NK-92 treated with Interleukin-12 subunit alpha and Interleukin-12 subunit beta, amount 100 ng/mL, for 24 hours (cell line): ENCODE data around the gene SLC1A4.

Experiments used
- DNase-seq: peaks from one replicate; lab custom pipeline; 2025; lab: John Stamatoyannopoulos, UW

The SLC1A4 gene

DNA sequence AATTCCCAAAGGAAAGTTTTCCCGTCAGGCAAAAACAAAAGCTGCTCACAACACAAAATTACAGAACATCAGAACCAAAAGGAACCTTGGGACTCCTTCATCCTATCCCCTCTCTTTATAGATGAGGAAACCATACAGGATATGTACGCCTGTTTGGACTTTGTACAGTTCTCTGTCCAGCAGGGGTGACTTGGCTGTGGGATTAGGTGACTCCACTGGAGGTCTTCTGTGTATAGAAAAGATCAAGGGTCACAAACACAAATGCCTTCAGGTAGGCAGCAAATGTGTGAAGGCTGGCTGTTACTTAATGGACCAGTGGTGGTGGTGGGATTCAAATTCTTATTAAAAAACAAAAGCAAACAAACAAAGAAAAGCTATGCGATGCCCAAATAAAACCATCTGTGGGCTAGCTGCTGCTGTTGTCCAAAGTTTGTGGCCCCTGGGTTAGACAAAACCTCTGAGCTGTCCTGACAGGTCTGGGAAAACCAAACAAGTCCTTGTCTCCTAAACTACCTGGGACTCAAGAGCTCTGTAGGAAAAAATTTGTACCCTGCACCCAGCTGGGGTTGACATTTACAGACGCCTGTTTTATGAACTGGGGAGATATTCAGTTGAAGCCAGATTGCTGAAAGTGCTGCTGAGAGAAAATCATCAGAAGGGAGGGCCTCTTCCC, 65.7 kb downstream of the SLC1A4 start:
- no peak for DNase-seq

GRCh38 chr2:65055422-65056214, 66.4 kb downstream of the SLC1A4 start:
- peak; percentile 36 for DNase-seq

DNA sequence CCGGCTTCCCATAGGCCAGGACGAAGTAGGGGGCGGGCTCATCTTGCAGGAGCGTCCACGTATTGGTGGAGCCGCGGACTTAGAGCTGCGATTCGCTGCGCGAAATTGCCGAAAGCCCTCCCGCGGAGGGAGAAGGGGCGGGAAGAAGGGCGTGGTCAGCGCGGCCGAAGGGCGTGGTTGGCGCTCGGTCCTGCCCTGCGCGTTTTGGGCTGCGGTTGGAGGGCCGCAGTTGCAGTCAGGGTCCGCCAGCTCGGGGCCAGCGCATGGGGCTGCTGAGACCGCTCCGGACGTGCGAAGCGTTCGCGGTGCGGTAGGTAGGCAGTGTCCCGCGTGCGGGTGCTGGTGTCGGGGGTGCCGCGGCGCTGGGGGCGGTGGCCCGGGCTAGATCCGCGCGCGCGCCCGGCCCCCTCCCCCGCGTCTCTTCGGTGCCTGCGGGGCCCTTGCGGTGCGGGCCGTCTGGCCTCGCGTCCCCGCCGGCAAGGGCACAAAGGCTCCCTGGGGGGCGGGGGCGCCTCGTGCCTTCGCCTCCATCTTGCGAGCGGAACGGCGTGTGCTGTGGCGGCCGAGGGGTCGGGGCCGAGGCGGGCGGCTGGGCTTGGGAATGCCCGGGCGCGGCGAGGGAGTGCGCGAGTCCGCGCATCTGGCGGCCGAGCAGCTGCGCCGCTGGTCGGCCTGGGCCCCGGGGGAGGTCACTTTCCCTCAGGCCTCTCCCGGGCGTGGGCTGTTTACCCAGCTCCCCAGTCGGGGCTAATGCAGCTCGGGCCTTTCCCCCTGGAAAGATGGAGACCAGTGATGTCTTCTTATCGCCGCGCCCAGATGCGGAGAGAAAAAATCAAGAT, 67.2 kb downstream of the SLC1A4 start, which contains the start of gene CEP68:
TSS of gene CEP68 (plus strand) at position 202 of the 839 bp plus-strand sequence. CDS start 13,029 bp downstream, outside the sequence.
- peak; percentile 90 for DNase-seq

DNA sequence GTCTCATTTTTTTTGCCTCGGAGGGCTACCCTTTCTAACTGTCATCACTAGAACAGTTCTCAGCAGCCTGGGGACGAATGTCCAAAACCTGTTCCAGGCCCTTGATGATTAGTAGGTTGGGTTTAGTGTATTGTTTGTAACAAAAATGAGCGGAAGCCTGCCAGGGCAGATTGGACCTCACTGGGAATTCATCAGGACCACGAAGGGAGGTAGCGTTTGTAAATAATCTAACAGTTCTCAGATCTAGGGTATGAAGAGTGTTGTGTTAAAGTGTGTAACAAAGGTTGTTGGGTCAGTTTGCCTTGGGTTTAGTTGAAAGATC, 67.8 kb downstream of the SLC1A4 start:
- no peak for DNase-seq

DNA sequence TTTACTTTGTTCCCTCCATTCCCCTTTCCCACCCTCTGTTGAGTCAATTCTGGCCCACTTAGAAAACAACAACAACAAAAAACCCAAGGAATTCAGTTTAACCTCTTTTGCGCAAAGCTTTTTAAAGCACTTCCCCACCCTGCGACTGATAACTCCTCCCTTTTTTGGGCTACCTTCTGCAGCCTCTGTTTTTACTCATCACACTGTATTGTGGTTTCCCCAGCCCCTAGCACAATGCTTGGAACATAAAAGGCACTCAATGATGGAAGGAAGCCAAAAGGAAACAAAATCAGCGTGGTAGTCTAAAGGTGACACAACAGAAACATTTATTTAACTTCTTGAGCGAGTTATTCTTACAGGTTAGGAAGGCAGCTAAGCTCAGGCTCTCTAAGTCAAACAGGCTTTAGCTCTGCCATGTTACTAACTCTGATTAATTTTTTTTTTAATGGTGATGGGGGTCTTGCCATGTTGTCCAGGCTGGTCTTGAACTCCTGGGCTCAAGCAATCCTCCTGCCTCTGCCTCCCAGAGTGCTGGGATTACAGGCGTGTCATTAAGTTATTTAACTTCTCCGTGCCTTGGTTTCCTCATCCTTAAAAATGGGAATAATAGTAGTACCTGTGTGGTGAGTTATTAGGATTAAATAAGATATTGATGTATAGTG, 68.3 kb downstream of the SLC1A4 start:
- no peak for DNase-seq

DNA sequence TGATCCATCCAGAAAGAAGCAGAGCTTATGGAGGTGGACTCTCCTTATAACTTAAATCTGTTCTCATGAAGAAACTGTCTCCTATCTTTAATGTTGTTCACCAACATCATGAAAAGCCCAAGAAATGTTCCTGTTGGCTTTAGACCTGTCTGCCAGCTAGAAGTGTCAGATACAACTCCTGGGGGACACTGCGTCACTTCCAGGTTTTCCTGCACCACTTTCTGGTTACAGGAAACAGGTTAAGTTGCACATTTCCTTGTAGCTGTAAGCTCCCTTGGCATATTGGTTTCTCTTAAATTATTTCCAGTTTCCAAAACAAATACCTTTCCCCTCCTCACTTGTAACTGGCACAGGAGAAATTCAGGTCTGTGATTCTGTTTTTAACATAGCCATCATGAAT, 69.9 kb downstream of the SLC1A4 start:
- no peak for DNase-seq

GRCh38 chr2:65061146-65061909, 72.1 kb downstream of the SLC1A4 start:
- DNase-seq = no peak

- DNase-seq = no peak
These were observed 72.7 kb downstream of the SLC1A4 start for GRCh38 chr2:65061910-65062339.

DNA sequence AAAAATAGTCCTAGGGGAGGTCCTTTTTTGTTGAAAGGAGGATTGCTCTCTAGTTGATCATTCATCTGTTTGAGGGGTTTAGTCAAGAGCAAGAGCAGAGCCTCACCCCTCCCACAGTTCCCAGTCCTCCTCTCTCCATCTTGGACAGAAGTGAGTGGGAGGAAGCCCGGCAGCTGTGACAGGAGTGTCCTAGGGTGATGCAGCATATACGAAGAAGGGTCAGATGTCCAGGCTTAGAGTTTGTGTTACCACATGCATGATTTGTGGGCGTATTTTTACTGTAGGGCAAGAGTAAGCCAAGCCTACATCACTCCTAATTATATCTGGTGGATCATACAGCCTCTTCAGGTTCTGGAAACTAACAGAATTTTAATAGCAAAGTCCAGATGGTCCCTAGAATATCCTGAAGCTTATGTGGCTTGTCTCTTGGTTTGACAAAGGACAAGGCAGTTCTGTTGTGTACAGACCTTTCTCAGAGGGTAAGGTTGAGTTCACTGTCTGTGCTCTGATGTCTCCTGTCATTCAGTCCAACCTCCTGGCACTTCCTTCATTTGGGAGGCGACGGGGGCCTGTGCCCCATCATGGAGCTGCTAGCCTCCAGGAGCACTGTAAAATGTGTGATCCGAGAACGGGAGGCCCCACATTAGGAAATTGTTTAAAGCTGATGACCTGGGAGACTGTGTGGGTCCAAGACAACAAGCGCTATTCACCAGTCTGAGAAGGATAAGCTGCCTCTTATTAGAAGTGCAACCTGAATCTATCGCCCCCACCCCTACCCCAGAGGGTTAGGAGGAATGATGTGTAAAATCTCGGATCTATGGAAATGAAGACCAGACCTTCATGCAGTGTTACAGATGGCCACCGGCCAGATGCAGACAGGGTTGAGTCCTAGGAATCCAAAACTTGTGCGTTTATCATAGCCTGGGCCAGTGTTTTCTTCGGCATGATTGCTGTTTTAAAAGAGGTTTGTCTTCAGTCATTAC, 73.9 kb downstream of the SLC1A4 start:
- DNase-seq = no peak

- no peak for DNase-seq
These were observed 75.7 kb downstream of the SLC1A4 start for GRCh38 chr2:65064728-65065552.

DNA sequence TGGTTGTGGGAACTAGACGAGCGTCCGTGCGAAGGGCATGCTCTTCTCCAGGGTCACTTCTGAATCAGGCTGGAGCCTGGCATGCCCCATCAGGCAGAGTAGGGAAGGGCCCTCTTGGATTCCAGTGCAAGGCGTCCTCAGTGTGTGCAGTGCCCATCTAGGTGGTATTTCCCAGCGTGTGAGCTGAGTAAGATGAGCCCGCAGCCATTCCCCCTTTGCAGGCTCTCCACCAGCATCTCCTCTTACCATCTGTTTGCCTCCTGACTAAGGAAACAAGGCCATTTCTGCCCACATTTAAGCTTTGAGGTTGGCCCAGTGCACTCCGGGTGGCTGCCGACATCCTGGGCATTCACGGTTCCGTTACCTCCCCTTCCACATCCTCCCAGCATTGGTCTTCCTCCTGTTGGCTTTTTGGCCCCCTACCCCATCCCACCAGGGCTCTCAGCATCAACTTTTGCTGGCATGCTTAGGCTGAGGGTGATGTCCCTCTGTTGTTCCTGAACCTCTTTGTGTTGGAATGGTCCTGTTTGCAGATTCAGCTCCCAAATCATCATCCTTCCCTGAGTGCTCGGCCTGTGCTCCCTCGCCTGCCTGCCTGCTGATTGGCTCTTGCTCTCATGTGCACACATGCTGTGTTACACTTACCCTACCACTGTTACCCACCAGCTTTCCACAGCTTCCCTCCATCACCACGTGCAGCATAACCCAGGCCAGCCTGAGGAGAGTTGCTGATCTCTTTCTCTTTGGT, 78.8 kb downstream of the SLC1A4 start:
- no peak for DNase-seq

- DNase-seq = no peak
These were observed 80.2 kb downstream of the SLC1A4 start for GRCh38 chr2:65069439-65069824.

DNA sequence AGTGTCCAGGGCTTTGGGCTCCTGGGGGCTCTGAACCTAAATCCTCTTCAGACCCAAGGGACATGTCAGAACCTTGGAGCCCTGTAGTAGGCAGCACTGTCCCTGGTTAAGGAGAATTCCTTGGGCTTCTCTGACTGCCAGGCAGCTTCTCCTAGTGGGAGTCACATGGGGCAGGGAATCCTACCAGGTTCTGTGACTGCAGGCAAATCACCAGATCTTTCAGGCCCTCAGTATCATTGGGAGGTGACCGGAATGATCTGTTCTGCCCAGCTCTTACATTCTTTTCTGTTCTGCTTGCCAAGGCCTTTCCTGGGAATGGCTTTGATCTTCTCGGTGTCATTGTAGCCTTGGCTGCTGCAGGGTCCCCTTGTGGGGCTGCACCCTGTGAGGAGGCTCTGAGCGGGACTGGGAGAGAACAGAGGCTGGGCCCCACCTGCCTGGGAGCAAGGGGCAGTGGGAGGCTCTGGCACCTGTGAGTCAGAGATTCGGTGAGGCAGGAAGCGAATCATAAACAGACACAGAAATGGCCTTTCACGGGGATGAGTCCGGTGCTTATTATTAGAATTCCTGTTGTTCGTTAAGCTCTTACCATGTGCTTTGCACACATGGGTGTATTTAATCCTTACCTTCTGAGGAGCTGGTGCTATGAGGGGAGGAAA, 81.1 kb downstream of the SLC1A4 start:
- DNase-seq = no peak

- DNase-seq = no peak
These were observed 81.7 kb downstream of the SLC1A4 start for GRCh38 chr2:65070856-65071255.

DNA sequence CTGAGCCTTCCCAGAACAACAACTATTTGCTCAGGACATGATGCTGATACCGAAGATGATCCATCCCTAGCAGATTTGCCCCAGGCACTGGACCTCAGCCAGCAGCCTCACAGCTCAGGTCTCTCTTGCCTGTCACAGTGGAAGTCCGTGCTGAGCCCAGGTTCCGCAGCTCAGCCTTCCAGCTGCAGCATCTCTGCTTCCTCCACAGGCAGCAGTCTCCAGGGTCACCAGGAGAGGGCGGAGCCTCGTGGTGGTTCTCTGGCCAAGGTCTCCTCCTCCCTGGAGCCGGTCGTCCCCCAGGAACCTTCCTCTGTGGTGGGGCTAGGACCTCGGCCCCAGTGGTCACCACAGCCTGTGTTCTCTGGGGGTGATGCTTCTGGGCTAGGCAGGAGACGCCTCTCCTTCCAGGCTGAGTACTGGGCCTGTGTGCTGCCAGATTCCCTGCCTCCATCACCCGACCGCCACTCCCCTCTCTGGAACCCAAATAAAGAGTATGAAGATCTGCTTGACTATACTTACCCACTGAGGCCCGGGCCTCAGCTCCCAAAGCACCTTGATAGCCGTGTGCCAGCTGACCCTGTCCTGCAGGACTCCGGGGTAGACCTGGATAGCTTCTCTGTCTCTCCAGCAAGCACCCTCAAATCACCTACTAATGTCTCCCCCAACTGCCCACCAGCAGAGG, 82.4 kb downstream of the SLC1A4 start:
- no peak for DNase-seq

DNA sequence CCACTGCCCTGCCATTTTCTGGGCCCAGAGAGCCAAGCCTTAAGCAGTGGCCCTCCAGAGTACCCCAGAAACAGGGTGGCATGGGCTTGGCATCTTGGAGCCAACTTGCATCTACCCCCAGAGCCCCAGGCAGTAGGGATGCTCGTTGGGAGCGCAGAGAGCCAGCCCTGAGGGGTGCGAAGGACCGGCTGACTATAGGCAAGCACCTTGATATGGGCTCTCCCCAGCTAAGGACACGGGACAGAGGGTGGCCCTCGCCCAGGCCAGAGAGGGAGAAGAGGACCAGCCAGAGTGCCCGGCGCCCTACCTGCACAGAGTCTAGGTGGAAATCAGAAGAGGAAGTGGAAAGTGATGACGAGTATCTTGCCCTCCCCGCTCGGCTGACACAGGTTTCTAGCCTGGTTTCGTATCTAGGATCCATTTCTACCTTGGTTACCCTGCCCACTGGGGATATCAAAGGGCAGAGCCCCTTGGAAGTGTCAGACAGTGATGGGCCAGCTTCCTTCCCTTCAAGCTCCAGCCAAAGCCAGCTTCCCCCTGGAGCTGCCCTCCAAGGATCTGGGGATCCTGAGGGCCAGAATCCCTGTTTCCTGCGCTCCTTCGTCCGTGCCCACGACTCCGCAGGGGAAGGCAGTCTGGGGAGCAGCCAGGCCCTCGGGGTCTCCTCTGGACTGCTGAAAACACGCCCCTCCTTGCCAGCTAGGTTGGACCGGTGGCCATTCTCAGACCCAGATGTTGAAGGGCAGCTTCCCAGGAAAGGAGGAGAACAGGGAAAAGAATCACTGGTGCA, 83.2 kb downstream of the SLC1A4 start:
- no peak for DNase-seq
